Measurements from ENCODE around the gene CLIC4. TPM values are rescaled to one million over a fixed set of nuclear protein-coding genes. Genes with fewer than 3 reads are reported as not detected.

The CLIC4 gene
- total RNA-seq, 1 donor from 2014 or later = 18.2 TPM

Other genes with a start within 250 kb of the CLIC4 start
- 31.9 and 33.8 TPM in 2 replicates for gene RCAN3, start 242.6 kb upstream of the CLIC4 start, total RNA-seq
- gene NCMAP, start 189.4 kb upstream of the CLIC4 start, total RNA-seq = not detected in 2 replicates
- 212 and 223 TPM in 2 replicates for gene SRRM1, start 102.1 kb upstream of the CLIC4 start, total RNA-seq
- 129 and 135 TPM in 2 replicates for gene RUNX3, start 184.8 kb downstream of the CLIC4 start, total RNA-seq